HL-60 (cell line): Measurements from ENCODE around the gene CCDC71L.

ENCODE experiments used
- CTCF ChIP-seq: IDR thresholded peaks from one replicate; pipeline ENCODE4 v1.5.1; 2011; ENCODE audit warnings: low read length, control low read depth, inconsistent platforms; ENCODE audit not compliant: insufficient read depth
- GABPA ChIP-seq: IDR thresholded peaks from 2 replicates; pipeline ENCODE4 v1.6.1; 2012; ENCODE audit warnings: low read depth
- POLR2AphosphoS5 ChIP-seq: IDR thresholded peaks from 2 replicates; pipeline ENCODE4 v1.6.1; 2012; ENCODE audit warnings: low read depth

GRCh38 chr7:106619213-106619612 is 41.7 kb downstream of the CCDC71L start:
- no peak for TF ChIP-seq CTCF
- no peak for TF ChIP-seq POLR2AphosphoS5
- no peak for TF ChIP-seq GABPA
